ENCODE measurements around the gene OR4D2. TPM values are rescaled to one million over a fixed set of nuclear protein-coding genes. Genes with fewer than 3 reads are reported as not detected.

OR4D2 gene
- polyA plus RNA-seq, 3 donors, result not detected

DNA sequence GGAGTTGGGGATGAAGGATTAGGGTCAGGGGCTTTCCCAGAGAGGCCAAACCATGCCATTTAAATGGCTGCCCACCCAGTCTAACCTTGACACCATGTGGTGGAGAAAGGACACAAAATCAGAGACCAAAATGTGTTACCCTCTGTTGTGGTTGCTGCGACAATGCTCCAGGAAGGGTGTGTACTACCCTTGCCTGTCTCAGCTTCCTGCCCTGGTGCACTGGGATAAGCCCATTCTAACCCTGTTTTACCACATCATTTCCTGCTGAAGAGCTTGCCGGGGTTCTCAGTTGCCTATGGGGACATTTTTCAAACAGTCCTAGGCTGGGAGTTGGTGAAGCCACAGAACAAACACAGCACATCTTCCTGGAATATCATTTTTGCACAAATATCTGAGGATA is 13.7 kb upstream of the OR4D2 start:
- Mint-ChIP-seq H3K9me3 (peaks cover 0 to 6% (median 2%) of the 10 kb centered on the region in 7 donors), H3K4me3 (peak overlapping the region in 1 of 2 donors; percentile 61), H3K27me3 (ENCODE audit: low read depth in 3 of 3) (peaks cover 20 to 41% (median 33%) of the 10 kb centered on the region in 3 donors), H3K36me3 (peaks cover 0 to 6% of the 10 kb centered on the region in 2 donors), H3K27ac (peak overlapping the region in 4 of 7 donors; percentile 30 to 72 (median 54)), H3K4me1 (peaks cover 33% of the 10 kb centered on the region)
- H3K27ac ChIP-seq (ENCODE audit: low read depth in 1 of 2, low read length in 2 of 2), result peak overlapping the region in 1 of 2 donors; percentile 34
- peak overlapping the region; percentile 44 for H3K4me2 ChIP-seq (replicated peaks; ENCODE audit: extremely low read depth, low read length, poor library complexity, severe bottlenecking)
- H2AFZ ChIP-seq (ENCODE audit: insufficient read depth, low read depth, low read length, poor library complexity, severe bottlenecking), result peak overlapping the region; percentile 48
- no peak for DNase-seq
- peaks cover 19 to 31% of the 10 kb centered on the region in 2 donors for H3K4me1 ChIP-seq (ENCODE audit: control insufficient read depth in 1 of 2, insufficient read depth in 2 of 2, low read length in 2 of 2)
- no peaks in the 10 kb centered on the region for H3K79me2 ChIP-seq (ENCODE audit: insufficient read depth, low read length)
- 0% methylated on average over 1 of the region's 2 CpGs for WGBS (ENCODE audit: insufficient coverage)
- no peak overlapping the region for H3K9ac ChIP-seq (ENCODE audit: insufficient read depth, low read length, poor library complexity, severe bottlenecking)
- H3K27me3 ChIP-seq (ENCODE audit: control insufficient read depth in 2 of 2, insufficient read depth in 2 of 2, low read length in 2 of 2), result peaks cover 6 to 28% of the 10 kb centered on the region in 2 donors
- TF ChIP-seq CTCF (IDR thresholded peaks at IDR 0.05), result no peak
- H3K4me3 ChIP-seq (replicated peaks in 1 of 3; ENCODE audit: low read depth in 2 of 3, low read length in 3 of 3), result peak overlapping the region in 1 of 3 experiments; percentile 45
- no peaks in the 10 kb centered on the region for H3K9me3 ChIP-seq (replicated peaks in 1 of 2; ENCODE audit: control insufficient read depth in 1 of 2, insufficient read depth in 1 of 2, low read length in 2 of 2)
- H4K20me1 ChIP-seq (ENCODE audit: insufficient read depth, low read length), result no peaks in the 10 kb centered on the region
- intact Hi-C loops (cut with micrococcal nuclease), result no loop called here
- no peaks in the 10 kb centered on the region for H3K36me3 ChIP-seq (replicated peaks in 1 of 2; ENCODE audit: control insufficient read depth in 1 of 2, insufficient read depth in 2 of 2, low read length in 2 of 2)

- Mint-ChIP-seq H3K36me3 (peaks cover 0 to 6% of the 10 kb centered on the region in 2 donors), H3K27ac (peak overlapping the region in 1 of 7 donors; percentile 68), H3K4me3 (no peak overlapping the region), H3K4me1 (peaks cover 33% of the 10 kb centered on the region), H3K27me3 (ENCODE audit: low read depth in 3 of 3) (peaks cover 25 to 40% (median 32%) of the 10 kb centered on the region in 3 donors), H3K9me3 (peaks cover 0 to 3% (median 2%) of the 10 kb centered on the region in 7 donors)
- Histone ChIP-seq H3K36me3 (replicated peaks in 1 of 2; ENCODE audit: control insufficient read depth in 1 of 2, insufficient read depth in 2 of 2, low read length in 2 of 2) (no peaks in the 10 kb centered on the region), H3K27ac (ENCODE audit: low read depth in 1 of 2, low read length in 2 of 2) (peak overlapping the region in 1 of 2 donors; percentile 34), H3K9me3 (replicated peaks in 1 of 2; ENCODE audit: control insufficient read depth in 1 of 2, insufficient read depth in 1 of 2, low read length in 2 of 2) (no peaks in the 10 kb centered on the region), H2AFZ (ENCODE audit: insufficient read depth, low read depth, low read length, poor library complexity, severe bottlenecking) (peak overlapping the region; percentile 48), H3K4me3 (replicated peaks in 1 of 3; ENCODE audit: low read depth in 2 of 3, low read length in 3 of 3) (no peak overlapping the region), H4K20me1 (ENCODE audit: insufficient read depth, low read length) (no peaks in the 10 kb centered on the region), H3K79me2 (ENCODE audit: insufficient read depth, low read length) (no peaks in the 10 kb centered on the region), H3K9ac (ENCODE audit: insufficient read depth, low read length, poor library complexity, severe bottlenecking) (no peak overlapping the region), H3K27me3 (ENCODE audit: control insufficient read depth in 2 of 2, insufficient read depth in 2 of 2, low read length in 2 of 2) (peaks cover 8 to 29% of the 10 kb centered on the region in 2 donors), H3K4me2 (replicated peaks; ENCODE audit: extremely low read depth, low read length, poor library complexity, severe bottlenecking) (no peak overlapping the region), H3K4me1 (ENCODE audit: control insufficient read depth in 1 of 2, insufficient read depth in 2 of 2, low read length in 2 of 2) (peaks cover 19 to 31% of the 10 kb centered on the region in 2 donors)
- TF ChIP-seq CTCF (IDR thresholded peaks at IDR 0.05), result no peak
- intact Hi-C loops (cut with micrococcal nuclease), result no loop called here
- no peak for DNase-seq
Measured at GRCh38 chr17:58153671-58154070, 13.1 kb upstream of the OR4D2 start.

All from CD14-positive monocyte (primary cell).